HG03060 (cell line): Measurements from ENCODE around the gene JSRP1.
"Not testable (repeated sequence)": the region's sequence is repeated elsewhere in the genome, so short reads cannot be mapped to it uniquely, and the experiment has no call there.

Source experiments
- ATAC-seq: cut with Tn5 transposase; IDR thresholded peaks from one replicate; pipeline ENCODE4 v1.9.1; 2021; ENCODE audit warnings: low read depth, moderate number of reproducible peaks; ENCODE audit not compliant: unreplicated experiment

Gene JSRP1

GRCh38 chr19:2282862-2283237 is 26.6 kb upstream of the JSRP1 start:
- ATAC-seq = no peak

GRCh38 chr19:2282062-2282861 is 26.0 kb upstream of the JSRP1 start, which contains the start of gene PEAK3:
PEAK3 (minus strand) TSS chr19:2282175; CDS start chr19:2280931, 1,244 bp downstream.
- ATAC-seq = no peak

DNA sequence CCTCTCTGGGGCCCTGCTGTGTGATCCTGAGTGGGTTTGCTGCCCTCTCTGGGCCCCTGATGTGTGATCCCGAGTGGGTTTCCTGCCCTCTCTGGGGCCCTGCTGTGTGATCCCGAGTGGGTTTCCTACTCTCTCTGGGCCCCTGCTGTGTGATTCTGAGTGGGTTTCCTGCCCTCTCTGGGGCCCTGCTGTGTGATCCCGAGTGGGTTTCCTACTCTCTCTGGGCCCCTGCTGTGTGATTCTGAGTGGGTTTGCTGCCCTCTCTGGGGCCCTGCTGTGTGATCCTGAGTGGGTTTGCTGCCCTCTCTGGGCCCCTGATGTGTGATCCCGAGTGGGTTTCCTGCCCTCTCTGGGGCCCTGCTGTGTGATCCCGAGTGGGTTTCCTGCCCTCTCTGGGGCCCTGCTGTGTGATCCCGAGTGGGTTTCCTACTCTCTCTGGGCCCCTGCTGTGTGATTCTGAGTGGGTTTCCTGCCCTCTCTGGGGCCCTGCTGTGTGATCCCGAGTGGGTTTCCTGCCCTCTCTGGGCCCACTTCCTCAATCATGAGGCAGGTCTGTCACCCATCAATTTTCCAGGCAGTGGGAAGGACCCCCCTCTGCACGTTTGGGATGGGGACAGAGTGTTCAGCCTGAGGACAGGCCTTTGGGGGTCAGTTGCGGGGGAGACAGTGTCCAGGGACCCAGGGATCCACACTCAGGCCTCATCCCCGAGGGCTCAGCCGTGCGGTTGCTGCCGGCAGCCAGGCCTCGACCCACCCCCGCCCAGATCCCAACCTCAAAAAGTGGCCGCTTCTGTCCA is 25.2 kb upstream of the JSRP1 start:
- ATAC-seq = not testable (repeated sequence)

GRCh38 chr19:2280633-2281264 is 24.5 kb upstream of the JSRP1 start:
- ATAC-seq = no peak

DNA sequence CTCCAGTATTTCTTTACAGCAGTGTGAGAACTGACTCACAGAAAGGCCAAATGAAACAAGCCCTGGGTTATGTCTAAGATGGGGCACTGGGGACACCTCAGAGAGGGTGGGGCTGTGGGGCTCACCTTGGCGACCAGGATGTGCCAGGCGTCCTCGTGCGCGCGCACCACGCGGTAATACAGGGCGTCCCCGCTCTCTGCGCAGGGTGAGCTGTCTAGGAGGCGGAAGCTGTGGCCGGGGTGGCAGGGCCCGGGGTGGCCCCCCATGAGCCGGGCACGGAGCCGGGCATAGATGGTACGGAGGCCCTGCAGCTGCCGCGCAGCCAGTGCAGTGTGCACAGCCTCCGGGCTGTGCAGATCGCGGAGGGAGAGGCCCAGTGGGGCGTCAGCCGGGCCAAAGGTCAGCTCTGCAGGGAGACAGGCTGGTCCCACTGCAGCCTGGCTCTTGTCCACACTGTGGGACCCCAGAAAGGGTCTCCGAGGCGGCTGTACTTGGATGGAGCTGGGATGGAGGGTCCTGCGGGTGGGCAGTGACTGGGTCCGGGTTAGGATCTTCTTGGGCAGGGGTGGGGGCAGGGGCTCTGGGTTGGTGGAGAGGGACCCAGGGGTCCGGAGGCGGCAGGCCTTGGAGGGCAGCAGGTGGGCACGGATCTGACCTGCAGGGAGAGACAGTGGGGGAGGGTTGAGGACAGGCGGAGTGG is 22.4 kb upstream of the JSRP1 start:
- ATAC-seq = no peak

DNA sequence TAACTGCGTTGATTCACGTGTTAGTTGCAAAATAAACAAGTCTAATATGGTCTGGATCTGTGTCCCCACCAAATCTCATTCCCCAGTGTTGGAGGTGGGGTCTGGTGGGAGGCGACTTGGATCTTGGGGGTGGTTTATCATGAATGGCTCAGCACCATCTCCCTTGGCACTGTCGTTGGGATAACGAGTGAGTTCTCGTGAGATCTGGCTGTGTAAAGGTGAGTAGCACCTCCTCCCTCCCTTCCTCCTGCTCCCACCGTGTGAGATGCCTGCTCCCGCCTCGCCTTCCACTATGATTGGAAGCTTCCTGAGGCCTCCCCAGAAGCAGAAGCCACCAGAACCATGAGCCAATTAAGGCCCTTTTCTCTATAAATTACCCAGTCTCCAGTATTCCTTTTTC is 20.9 kb upstream of the JSRP1 start:
- ATAC-seq = no peak

GRCh38 chr19:2276429-2276986 is 20.3 kb upstream of the JSRP1 start:
- no peak for ATAC-seq

- ATAC-seq = no peak
These were observed 19.6 kb upstream of the JSRP1 start for GRCh38 chr19:2275588-2276428.

GRCh38 chr19:2274931-2275535 is 18.8 kb upstream of the JSRP1 start:
- no peak for ATAC-seq

DNA sequence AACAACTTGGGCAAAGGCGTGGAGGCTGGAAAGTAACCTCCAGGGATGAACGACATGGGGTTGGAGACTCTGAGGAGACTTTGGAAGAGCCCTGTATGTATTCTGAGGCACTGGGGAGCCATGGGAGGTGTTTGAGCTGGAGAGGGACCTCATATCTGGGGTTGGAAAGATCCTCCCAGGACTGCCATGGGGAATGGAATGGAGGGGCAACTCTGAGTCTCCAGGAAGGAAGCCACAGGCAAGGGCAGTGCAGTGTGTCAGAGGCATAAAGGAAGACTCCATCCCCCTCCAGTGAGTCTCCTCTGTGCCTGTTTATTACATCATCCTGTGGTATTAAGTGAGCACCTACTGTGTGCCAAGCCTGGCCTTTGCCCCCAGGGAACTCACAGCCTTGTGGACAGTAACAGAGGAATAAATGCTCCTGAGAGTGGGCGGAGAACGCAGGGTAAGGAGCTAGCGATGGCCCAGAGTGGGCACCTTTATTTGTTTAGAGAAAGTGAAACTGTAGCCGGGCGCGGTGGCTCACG is 18.0 kb upstream of the JSRP1 start:
- no peak for ATAC-seq

DNA sequence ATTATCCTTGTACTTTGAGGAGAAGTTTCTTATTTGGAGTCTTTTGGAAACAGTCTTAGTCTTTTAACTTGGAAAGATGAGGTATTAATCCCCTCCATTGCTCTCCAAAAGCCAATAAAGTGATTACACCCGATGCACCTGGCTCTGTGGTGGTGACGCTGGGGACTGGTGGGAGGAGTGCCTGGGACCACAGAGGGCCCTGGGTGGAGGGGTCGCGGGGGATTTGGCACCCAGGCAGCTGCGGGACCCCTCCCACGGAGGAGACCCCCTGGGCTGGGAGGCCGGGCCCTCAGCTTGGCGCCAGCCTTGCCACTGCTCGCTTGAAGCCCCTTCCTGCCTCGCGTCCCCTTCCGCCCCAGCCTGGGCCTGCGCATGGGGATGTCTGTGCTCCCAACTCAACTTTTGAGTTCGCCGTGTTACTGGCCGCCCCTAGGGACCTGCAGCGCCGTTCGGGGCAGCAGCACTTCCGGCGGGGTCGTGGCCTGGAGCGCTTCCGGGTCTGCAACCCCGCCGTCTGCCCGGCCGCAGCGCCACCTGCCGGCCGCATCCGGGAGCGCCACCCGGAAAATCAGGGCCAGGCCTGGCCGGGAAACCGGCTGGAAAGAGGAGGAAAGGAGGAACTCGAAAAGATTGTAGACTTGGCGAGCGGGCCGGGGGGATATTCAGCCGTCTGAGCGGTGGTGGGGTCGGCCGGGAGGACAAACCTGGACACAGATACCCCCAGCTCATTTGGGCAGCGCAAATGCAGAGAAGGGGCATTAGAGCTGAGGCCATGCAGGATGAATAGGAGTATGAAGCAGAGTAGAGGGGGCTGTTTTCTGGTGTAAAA is 17.4 kb upstream of the JSRP1 start:
- no peak for ATAC-seq

DNA sequence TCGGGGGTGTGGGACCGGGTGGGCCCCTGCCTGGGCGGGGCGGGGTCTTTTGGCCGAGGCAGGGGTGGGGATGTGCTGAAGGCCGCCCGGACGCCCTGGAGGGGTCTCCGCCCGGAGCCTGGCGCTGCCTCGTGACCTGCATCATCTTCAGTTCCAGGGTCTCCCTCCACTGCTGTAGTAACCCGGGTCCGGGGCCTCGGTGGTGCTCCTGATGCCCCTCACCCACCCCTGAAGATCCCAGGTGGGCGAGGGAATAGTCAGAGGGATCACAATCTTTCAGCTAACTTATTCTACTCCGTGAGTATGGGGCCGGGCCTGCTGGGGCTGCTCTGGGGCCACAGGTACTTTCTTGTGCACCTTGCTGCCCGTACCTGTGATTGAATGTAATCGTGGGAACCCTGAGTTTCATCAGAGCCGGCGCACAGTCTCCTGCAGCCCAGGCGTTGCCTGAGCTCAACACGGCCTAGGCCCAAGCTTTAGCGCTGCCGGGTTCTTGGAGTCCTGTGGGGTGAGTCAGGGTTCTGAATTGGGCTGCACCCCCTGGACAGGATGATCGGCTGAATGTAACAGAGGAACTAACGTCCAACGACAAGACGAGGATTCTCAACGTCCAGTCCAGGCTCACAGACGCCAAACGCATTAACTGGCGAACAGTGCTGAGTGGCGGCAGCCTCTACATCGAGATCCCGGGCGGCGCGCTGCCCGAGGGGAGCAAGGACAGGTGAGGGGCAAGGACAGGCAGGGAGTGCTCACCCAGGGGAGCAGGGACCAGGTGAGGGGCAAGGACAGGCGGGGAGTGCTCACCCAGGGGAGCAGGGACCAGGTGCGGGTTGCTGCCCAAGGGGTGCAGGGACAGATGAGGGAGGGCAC is 15.3 kb upstream of the JSRP1 start:
- no peak for ATAC-seq

- ATAC-seq = no peak
These were observed 14.4 kb upstream of the JSRP1 start for GRCh38 chr19:2270423-2271233.

GRCh38 chr19:2270157-2270422 is 13.9 kb upstream of the JSRP1 start:
- no peak for ATAC-seq

DNA sequence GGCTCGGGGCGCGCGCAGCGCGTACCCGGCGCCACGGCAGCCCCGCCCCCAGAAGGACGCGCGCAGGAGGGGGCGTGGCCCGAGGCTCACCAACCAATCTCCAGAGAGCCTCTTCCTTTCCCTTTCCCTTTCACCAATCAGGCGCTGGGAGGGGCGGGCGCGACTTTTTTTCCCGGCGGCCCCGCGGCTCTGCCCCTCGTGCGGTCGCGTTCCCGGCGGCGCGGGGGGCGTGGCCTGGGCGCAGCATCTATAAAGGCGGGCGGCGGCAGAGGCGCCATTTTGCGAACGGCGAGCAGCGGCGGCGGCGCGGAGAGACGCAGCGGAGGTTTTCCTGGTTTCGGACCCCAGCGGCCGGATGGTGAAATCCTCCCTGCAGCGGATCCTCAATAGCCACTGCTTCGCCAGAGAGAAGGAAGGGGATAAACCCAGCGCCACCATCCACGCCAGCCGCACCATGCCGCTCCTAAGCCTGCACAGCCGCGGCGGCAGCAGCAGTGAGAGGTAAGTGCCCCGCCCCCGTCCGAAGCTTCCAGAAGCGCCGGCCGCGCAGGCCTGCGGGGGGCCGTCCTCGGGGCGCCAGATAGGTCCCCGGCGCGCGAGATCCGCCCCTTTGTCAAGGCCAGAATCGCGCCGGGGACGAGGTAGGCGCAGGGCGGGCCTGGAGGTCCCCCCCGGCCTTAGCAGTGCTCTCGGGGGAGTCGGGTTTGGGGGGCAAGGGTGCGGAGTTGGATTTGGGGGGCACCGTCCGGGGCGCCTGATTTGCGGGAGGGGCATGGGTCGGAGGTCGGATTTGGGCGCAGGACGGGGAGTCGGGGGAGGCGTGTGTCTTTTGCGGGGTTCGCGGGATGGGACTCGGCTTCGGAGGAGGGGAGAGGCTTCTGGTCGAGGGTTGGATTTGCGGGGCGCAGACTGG is 13.3 kb upstream of the JSRP1 start:
- ATAC-seq = peak; percentile 35

DNA sequence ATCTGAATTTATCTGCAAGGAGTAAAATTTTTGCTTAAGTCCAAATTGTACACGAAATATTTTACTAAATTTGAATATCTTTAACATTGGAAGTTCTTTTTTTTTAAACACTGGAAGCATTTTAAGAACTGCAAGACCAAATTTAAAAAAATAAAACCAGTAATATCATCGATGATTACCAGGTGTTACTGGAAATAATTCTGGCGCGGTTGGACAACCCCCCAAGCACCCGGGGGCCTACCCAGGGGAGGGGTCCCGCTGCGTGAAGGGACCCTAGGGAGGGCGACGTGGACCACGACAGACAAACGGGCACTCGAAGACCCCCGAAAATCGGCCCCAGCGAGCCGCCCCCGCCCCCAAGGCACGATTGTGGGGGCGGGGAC is 12.6 kb upstream of the JSRP1 start:
- no peak for ATAC-seq
